Islet of Langerhans (tissue), 1 donor: Measurements from ENCODE around the gene NEAT1.
"Not testable (repeated sequence)": the region's sequence is repeated elsewhere in the genome, so short reads cannot be mapped to it uniquely, and the experiment has no call there.

Experiments used
- FAIRE-seq: peaks from one replicate; lab custom pipeline; 2011; peaks lifted over from hg19 to GRCh38; lab: Jason Lieb, UNC

Gene NEAT1

GRCh38 chr11:65452806-65453490 lies 30.4 kb downstream of the NEAT1 start:
- no peak for FAIRE-seq

GRCh38 chr11:65454311-65454695 lies 31.7 kb downstream of the NEAT1 start:
- FAIRE-seq, result no peak

GRCh38 chr11:65454696-65455456 lies 32.3 kb downstream of the NEAT1 start:
- no peak for FAIRE-seq

GRCh38 chr11:65456418-65456817 lies 33.8 kb downstream of the NEAT1 start:
- FAIRE-seq, result no peak

- no peak for FAIRE-seq
Measured at GRCh38 chr11:65459552-65459951, 37.0 kb downstream of the NEAT1 start.

- not testable (repeated sequence) for FAIRE-seq
Measured at GRCh38 chr11:65465471-65465870, 42.9 kb downstream of the NEAT1 start.

GRCh38 chr11:65467306-65467705 lies 44.7 kb downstream of the NEAT1 start:
- FAIRE-seq, result not testable (repeated sequence)

GRCh38 chr11:65468874-65469333 lies 46.3 kb downstream of the NEAT1 start:
- FAIRE-seq, result no peak

GRCh38 chr11:65470433-65471049 lies 47.9 kb downstream of the NEAT1 start:
- FAIRE-seq, result no peak

- no peak for FAIRE-seq
Measured at GRCh38 chr11:65471447-65471891, 48.9 kb downstream of the NEAT1 start.

- FAIRE-seq, result not testable (repeated sequence)
Measured at GRCh38 chr11:65472588-65473277, 50.1 kb downstream of the NEAT1 start.

GRCh38 chr11:65473278-65473860 lies 50.8 kb downstream of the NEAT1 start:
- FAIRE-seq, result no peak

- no peak for FAIRE-seq
Measured at GRCh38 chr11:65474864-65475263, 52.3 kb downstream of the NEAT1 start.

- FAIRE-seq, result no peak
Measured at GRCh38 chr11:65476632-65477148, 54.1 kb downstream of the NEAT1 start.

- FAIRE-seq, result no peak
Measured at GRCh38 chr11:65477149-65477965, 54.8 kb downstream of the NEAT1 start.

GRCh38 chr11:65478388-65479183 lies 56.0 kb downstream of the NEAT1 start:
- FAIRE-seq, result no peak

GRCh38 chr11:65479184-65480145 lies 56.9 kb downstream of the NEAT1 start:
- FAIRE-seq, result no peak

GRCh38 chr11:65482306-65482850 lies 59.8 kb downstream of the NEAT1 start:
- no peak for FAIRE-seq

- FAIRE-seq, result no peak
Measured at GRCh38 chr11:65485920-65486219, 63.3 kb downstream of the NEAT1 start.
